ENCODE data around the gene PACRG.

DNA sequence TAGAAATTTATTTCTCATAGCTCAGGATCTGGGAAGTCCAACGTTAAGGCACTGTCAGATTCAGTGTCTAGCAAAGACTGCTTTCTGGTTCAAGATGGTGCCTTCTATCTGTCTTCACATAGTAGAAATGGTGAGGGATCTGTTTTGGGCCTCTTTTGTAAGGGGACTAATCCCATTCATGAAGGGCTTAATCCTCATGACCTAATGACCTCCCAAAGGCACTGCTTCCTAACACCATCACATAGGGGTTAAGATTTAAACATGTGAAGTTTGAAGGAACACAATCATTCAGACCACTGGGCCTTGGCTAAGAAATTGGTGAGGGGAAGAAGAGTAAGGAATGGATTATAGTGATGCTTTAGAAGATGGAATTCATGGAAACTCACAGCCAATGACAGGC is 237.6 kb downstream of the PACRG start:
- no peak for TF ChIP-seq CTCF (IDR thresholded peaks at IDR 0.05)
- no peak for TF ChIP-seq MXI1 (IDR thresholded peaks at IDR 0.05; ENCODE audit: low read depth, low read length)
- TF ChIP-seq, protein P1, sequence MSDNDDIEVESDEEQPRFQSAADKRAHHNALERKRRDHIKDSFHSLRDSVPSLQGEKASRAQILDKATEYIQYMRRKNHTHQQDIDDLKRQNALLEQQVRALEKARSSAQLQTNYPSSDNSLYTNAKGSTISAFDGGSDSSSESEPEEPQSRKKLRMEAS (IDR thresholded peaks at IDR 0.05; ENCODE audit: low read depth): no peak
- TF ChIP-seq POLR2AphosphoS5 (IDR thresholded peaks at IDR 0.05; ENCODE audit: low read depth, low read length): no peak
- no peak for TF ChIP-seq EP300 (IDR thresholded peaks at IDR 0.05; ENCODE audit: borderline replicate concordance in 1 of 2, low read depth in 1 of 2, low read length in 1 of 2)
- TF ChIP-seq FOXM1 (IDR thresholded peaks at IDR 0.05; ENCODE audit: low read depth): no peak
- TF ChIP-seq, protein P2, sequence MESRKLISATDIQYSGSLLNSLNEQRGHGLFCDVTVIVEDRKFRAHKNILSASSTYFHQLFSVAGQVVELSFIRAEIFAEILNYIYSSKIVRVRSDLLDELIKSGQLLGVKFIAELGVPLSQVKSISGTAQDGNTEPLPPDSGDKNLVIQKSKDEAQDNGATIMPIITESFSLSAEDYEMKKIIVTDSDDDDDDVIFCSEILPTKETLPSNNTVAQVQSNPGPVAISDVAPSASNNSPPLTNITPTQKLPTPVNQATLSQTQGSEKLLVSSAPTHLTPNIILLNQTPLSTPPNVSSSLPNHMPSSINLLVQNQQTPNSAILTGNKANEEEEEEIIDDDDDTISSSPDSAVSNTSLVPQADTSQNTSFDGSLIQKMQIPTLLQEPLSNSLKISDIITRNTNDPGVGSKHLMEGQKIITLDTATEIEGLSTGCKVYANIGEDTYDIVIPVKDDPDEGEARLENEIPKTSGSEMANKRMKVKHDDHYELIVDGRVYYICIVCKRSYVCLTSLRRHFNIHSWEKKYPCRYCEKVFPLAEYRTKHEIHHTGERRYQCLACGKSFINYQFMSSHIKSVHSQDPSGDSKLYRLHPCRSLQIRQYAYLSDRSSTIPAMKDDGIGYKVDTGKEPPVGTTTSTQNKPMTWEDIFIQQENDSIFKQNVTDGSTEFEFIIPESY (IDR thresholded peaks at IDR 0.05; ENCODE audit: borderline replicate concordance, low read depth): no peak
- TF ChIP-seq TAF1 (IDR thresholded peaks at IDR 0.05; ENCODE audit: borderline replicate concordance, low read depth, low read length): no peak
- no peak for TF ChIP-seq TEAD4 (IDR thresholded peaks at IDR 0.05; ENCODE audit: borderline replicate concordance, insufficient read depth)
- TF ChIP-seq CHD2 (IDR thresholded peaks at IDR 0.05; ENCODE audit: low read length, partially characterized antibody): no peak
- no peak for TF ChIP-seq RCOR1 (IDR thresholded peaks at IDR 0.05; ENCODE audit: low read length)
